NCI-H2171 treated with DMSO at 0.1 percent for 48 hours (cell line): ENCODE results near the gene KLF17.

ENCODE experiments used
- DNase-seq: peaks from one replicate; lab custom pipeline; 2025; lab: John Stamatoyannopoulos, UW

Gene KLF17

GRCh38 chr1:44152692-44153091 lies 34.1 kb downstream of the KLF17 start:
- DNase-seq = no peak

- no peak for DNase-seq
Observed at GRCh38 chr1:44154049-44154448, 35.4 kb downstream of the KLF17 start.

GRCh38 chr1:44157903-44158302 lies 39.3 kb downstream of the KLF17 start:
- no peak for DNase-seq

GRCh38 chr1:44158871-44159270 lies 40.2 kb downstream of the KLF17 start:
- no peak for DNase-seq

- DNase-seq = no peak
Observed at GRCh38 chr1:44161546-44161945, 42.9 kb downstream of the KLF17 start.

- DNase-seq = no peak
Observed at GRCh38 chr1:44168520-44169098, 50.0 kb downstream of the KLF17 start.

GRCh38 chr1:44170281-44170823 lies 51.7 kb downstream of the KLF17 start:
- DNase-seq = no peak

GRCh38 chr1:44174630-44175029 lies 56.0 kb downstream of the KLF17 start:
- DNase-seq = no peak
